Heart right ventricle (tissue), 16 donors: ENCODE measurements around the gene TCF4. TPM values are rescaled to one million over a fixed set of nuclear protein-coding genes. Genes with fewer than 3 reads are reported as not detected.

Source experiments
- ATAC-seq, 8 donors: fragments of 200-7000 bp; cut with Tn5 transposase; one replicate each; pipeline ENCODE4 v1.9.1; 2020; ENCODE audit warnings: mild to moderate bottlenecking in 8 of 8, moderate library complexity in 8 of 8, moderate number of reproducible peaks in 1 of 8
- DNase-seq, 2 donors: peaks; one replicate each; pipeline ENCODE4 v3.0.0-alpha.2; 2020
- H3K27ac ChIP-seq, 10 donors: fragments of 200-600 bp; sonication (generic) in 2 of 10; one replicate each; pipeline versions ENCODE4 v1.5.0 to v1.8.0; 2020 to 2022; ENCODE audit warnings: mild to moderate bottlenecking in 3 of 10
- H3K27me3 ChIP-seq, 7 donors: fragments of 200-600 bp; one replicate each; pipeline ENCODE4 v1.8.0; 2021 to 2022; ENCODE audit warnings: mild to moderate bottlenecking in 2 of 7
- H3K36me3 ChIP-seq, 9 donors: fragments of 200-600 bp; sonication (generic) in 1 of 9; one replicate each; pipeline versions ENCODE4 v1.5.0 to v1.8.0; 2020 to 2022; ENCODE audit warnings: mild to moderate bottlenecking in 2 of 9
- H3K4me1 ChIP-seq, 9 donors: fragments of 200-600 bp; sonication (generic) in 1 of 9; one replicate each; pipeline versions ENCODE4 v1.5.0 to v1.8.0; 2020 to 2022; ENCODE audit warnings: mild to moderate bottlenecking in 4 of 9
- H3K4me3 ChIP-seq, 10 donors: fragments of 200-600 bp; sonication (generic) in 2 of 10; one replicate each; pipeline versions ENCODE4 v1.5.0 to v1.8.0; 2020 to 2022; ENCODE audit warnings: mild to moderate bottlenecking in 7 of 10, moderate library complexity in 2 of 10
- H3K9me3 ChIP-seq, 11 donors: fragments of 200-600 bp in 10 of 11; sonication (generic) in 2 of 11; one replicate each; pipeline versions ENCODE4 v1.5.0 to v1.8.0; 2013 to 2022; ENCODE audit warnings: mild to moderate bottlenecking in 2 of 11, control low read depth in 1 of 11, moderate library complexity in 1 of 11
- CTCF ChIP-seq, 9 donors: fragments of 200-600 bp; sonication (generic) in 2 of 9; IDR thresholded peaks; one replicate each; pipeline versions ENCODE4 v1.5.0 to v1.8.0; 2021 to 2022; ENCODE audit warnings: antibody characterized with exemption in 9 of 9, mild to moderate bottlenecking in 5 of 9, moderate library complexity in 1 of 9
- WGBS, 2 donors: extraction: QIAGEN DNeasy Blood & Tissue Kit; methylation state at CpG; one replicate each; pipeline ENCODE4 v1.1.7; 2013; ENCODE audit warnings: inconsistent platforms in 1 of 2; 5-methylcytosine and 5-hydroxymethylcytosine counted together
- intact Hi-C, 10 donors: fragments of 100-400 bp; cut with DNase I; formaldehyde crosslinking; loops; one replicate each; pipeline versions ENCODE4 v1.11.1 to v1.14.2; 2022
- polyA plus RNA-seq, 2 donors: library from polyadenylated mRNA; stranded (reverse); fragments of 200-250 nt; gene quantifications; one replicate each; pipeline ENCODE4 v1.2.3, GENCODE V29; 2013
- total RNA-seq, 10 donors: library from RNA; stranded (reverse); fragmentation: NEBNext Ultra II Directional in 3 of 10; extraction: Animal tissue kit (Norgen Biotek cat#: 25700) in 3 of 10; gene quantifications; one replicate each; pipeline versions ENCODE4 v1.2.1 to v1.2.4, GENCODE V29; 2021 to 2023
- donor health status: Arrhythmogenic right ventricular cardiomyopathy.
- donor health status: ischemic (EF 13 %, LVEDD 7.1; RV severe dilation, severe dysfunction).
- donor health status: healthy with polysubstance abuse.
- donor health status: DM: no; HTN: yes; CAD: no.
- donor health status: DM: no; HTN: no; CAD: no.
- donor health status: ischemic (EF 25% LVEDD 6.9; RV normal size, moderate dysfunction).
- donor health status: ischemic (EF 25% LVEDD 5.7; RV mildly dilated, moderate dysfunction).
- donor health status: healthy.
- donor health status: DM: yes; HTN: yes; CAD: no.
- donor health status: Ischemic cardiomyopathy.
- donor health status: ischemic (EF 35%, LVEDD 5.7; RV mildly dilated, moderate dysfunction).
- donor health status: nonischemic (EF 11% LVEDD 7.7; RV severe dilation, severe dysfunction).
- donor health status: DM: yes; HTN: yes; CAD: no.
- donor health status: PGD.
- donor health status: ischemic (EF 29% LVEDD 5.4; RV normal size, mild dysfunction).
- donor health status: nonischemic (EF 23%, LVEDD 6.1; RV moderate dilation, normal function).

Gene TCF4
- total and polyA plus RNA-seq, 12 donors: 12.6 to 90.1 (median 65.5) TPM

GRCh38 chr18:55420665-55421307, 167.2 kb downstream of the TCF4 start:
- peak in 1 of 8 donors; percentile 2 for ATAC-seq
- peak overlapping the region; percentile 73 to 92 (median 80) for H3K27ac ChIP-seq
- peak overlapping the region in 9 of 10 donors; percentile 15 to 53 (median 46) for H3K4me3 ChIP-seq
- DNase-seq: no peak
- peaks cover 0 to 62% (median 40%) of the 10 kb centered on the region in 9 donors for H3K4me1 ChIP-seq
- H3K36me3 ChIP-seq: no peaks in the 10 kb centered on the region
- WGBS, 2 donors: 45 to 48% methylated on average over 6 of the region's 6 CpGs
- TF ChIP-seq CTCF (IDR thresholded peaks at IDR 0.05): no peak
- no peaks in the 10 kb centered on the region for H3K27me3 ChIP-seq
- H3K9me3 ChIP-seq: no peaks in the 10 kb centered on the region
- intact Hi-C loops: loop anchor here in 7 of 10 donors (2.0 to 10.0 kb wide), 7 partner anchors 87 to 442 kb away; partner anchors contain the start of gene TCF4 (in 4 of the 7)

GRCh38 chr18:55419947-55420664, 167.9 kb downstream of the TCF4 start:
- ATAC-seq (peak in 2 of 8 donors; percentile 7 to 23), DNase-seq (no peak)
- H3K27ac ChIP-seq: peak overlapping the region; percentile 73 to 92 (median 80)
- peak overlapping the region in 9 of 10 donors; percentile 15 to 53 (median 46) for H3K4me3 ChIP-seq
- WGBS, 2 donors: 35 to 46% methylated on average over 7 of the region's 7 CpGs
- H3K9me3 ChIP-seq: no peaks in the 10 kb centered on the region
- H3K36me3 ChIP-seq: no peaks in the 10 kb centered on the region
- H3K27me3 ChIP-seq: no peaks in the 10 kb centered on the region
- peaks cover 0 to 65% (median 44%) of the 10 kb centered on the region in 9 donors for H3K4me1 ChIP-seq
- intact Hi-C loops: loop anchor here (1.0 to 10.0 kb wide), 20 partner anchors 87 to 1157 kb away; partner anchors contain the start of gene TCF4 (in 6 of the 10)
- TF ChIP-seq CTCF (IDR thresholded peaks at IDR 0.05): no peak

GRCh38 chr18:55419132-55419946, 168.7 kb downstream of the TCF4 start:
- H3K9me3 ChIP-seq: no peaks in the 10 kb centered on the region
- DNase-seq (no peak), ATAC-seq (no peak)
- peak overlapping the region; percentile 73 to 92 (median 80) for H3K27ac ChIP-seq
- TF ChIP-seq CTCF (IDR thresholded peaks at IDR 0.05): no peak
- no peaks in the 10 kb centered on the region for H3K27me3 ChIP-seq
- no peaks in the 10 kb centered on the region for H3K36me3 ChIP-seq
- peaks cover 0 to 73% (median 52%) of the 10 kb centered on the region in 9 donors for H3K4me1 ChIP-seq
- 52 to 53% methylated on average over 5 of the region's 5 CpGs for WGBS, 2 donors
- intact Hi-C loops: loop anchor here (1.0 to 10.0 kb wide), 16 partner anchors 93 to 1158 kb away; partner anchors contain the start of gene TCF4 (in 2 of the 10)
- peak overlapping the region in 5 of 10 donors; percentile 46 to 53 (median 48) for H3K4me3 ChIP-seq

GRCh38 chr18:55418439-55418838, 169.6 kb downstream of the TCF4 start:
- Histone ChIP-seq H3K27me3 (no peaks in the 10 kb centered on the region), H3K4me3 (no peak overlapping the region), H3K9me3 (no peaks in the 10 kb centered on the region), H3K27ac (peak overlapping the region in 9 of 10 donors; percentile 11 to 92 (median 80)), H3K36me3 (no peaks in the 10 kb centered on the region), H3K4me1 (peaks cover 0 to 81% (median 56%) of the 10 kb centered on the region in 9 donors)
- no peak for DNase-seq
- no peak for ATAC-seq
- no peak for TF ChIP-seq CTCF (IDR thresholded peaks at IDR 0.05)
- intact Hi-C loops: loop anchor here (5.0 to 10.0 kb wide), 15 partner anchors 94 to 1159 kb away; partner anchors contain the start of gene TCF4 (in 2 of the 10)
